Hematopoietic multipotent progenitor cell treated with erythropoietin and hydrocortisone succinate and interleukin-3 and kit ligand, for 15 days (in vitro differentiated cells): Measurements from ENCODE around the gene ARHGAP33.
"Not testable (repeated sequence)": the region's sequence is repeated elsewhere in the genome, so short reads cannot be mapped to it uniquely, and the experiment has no call there.

Source experiments
- DNase-seq: peaks from one replicate; pipeline ENCODE4 v3.0.0-alpha.2; 2015; ENCODE audit warnings: low spot score

The ARHGAP33 gene

DNA sequence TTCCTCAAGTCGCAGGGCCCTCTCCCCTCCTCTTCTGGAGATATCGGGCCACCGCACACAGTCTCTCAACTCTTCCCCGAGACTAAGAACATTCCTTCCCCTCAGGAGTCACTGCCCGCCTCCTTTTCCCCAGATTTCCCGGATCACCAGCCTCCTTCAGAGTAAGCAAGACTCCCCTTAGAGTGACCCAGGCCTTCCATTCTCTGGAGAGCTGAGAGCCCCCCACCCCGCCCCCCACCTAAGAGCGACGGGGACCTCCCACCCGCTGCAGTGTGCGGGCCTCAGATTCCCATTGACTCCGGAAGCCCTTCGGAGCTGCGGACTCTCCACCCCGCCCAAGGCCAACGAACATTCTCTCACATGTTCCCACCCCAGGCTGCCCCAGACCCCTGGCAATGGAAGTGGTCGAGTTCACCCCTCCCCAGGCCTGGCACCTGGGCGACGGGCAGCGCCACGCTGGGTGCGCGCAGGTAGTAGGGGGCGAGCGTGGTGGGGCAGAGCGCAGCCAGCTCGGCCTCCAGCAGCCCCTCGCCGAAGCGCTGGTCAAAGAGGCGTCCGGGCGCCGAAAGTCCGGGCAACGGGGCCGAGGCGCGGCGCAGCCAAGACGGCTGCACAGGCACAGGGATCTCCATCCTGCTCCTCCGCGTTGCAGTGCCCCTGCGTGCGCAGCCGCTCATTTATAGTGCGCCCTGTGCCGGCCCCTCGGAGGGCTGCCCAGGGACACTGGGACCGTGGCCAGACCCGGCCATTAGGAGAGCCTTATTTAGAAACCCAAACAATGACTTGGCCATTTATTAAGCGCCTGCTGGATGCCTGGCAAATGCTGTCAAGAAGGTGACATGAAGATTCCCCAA is 18.8 kb upstream of the ARHGAP33 start, which contains the start of gene HSPB6:
Gene HSPB6 (minus strand): TSS at position 653 of the 854 bp plus-strand sequence. CDS start 21 bp downstream, at position 632.
- no peak for DNase-seq

DNA sequence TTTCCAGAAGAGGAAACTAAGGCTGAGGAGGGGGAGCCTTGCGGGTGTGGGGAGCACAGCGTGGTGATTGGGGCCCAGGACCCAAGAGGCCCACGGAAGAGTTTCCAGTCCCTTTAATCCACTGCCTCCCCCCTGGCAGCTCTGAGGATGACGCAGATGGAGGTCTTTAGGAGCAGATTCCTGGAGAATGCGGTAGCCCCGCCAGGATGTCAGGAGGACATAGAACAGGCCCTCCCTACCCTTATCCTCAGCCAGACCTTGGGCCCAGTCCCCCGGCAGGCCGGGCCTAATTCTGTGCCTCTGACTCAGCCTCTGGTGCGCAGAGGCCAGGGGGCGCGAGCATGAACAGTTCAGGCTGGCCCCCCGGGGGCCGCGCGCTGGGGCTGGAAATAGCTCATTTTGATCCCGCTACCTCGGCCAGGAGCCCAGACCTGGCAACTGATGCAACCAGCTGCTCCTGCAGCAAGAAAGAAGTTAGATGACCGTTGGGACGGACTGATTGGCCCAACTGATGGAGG is 18.1 kb upstream of the ARHGAP33 start:
- no peak for DNase-seq

DNA sequence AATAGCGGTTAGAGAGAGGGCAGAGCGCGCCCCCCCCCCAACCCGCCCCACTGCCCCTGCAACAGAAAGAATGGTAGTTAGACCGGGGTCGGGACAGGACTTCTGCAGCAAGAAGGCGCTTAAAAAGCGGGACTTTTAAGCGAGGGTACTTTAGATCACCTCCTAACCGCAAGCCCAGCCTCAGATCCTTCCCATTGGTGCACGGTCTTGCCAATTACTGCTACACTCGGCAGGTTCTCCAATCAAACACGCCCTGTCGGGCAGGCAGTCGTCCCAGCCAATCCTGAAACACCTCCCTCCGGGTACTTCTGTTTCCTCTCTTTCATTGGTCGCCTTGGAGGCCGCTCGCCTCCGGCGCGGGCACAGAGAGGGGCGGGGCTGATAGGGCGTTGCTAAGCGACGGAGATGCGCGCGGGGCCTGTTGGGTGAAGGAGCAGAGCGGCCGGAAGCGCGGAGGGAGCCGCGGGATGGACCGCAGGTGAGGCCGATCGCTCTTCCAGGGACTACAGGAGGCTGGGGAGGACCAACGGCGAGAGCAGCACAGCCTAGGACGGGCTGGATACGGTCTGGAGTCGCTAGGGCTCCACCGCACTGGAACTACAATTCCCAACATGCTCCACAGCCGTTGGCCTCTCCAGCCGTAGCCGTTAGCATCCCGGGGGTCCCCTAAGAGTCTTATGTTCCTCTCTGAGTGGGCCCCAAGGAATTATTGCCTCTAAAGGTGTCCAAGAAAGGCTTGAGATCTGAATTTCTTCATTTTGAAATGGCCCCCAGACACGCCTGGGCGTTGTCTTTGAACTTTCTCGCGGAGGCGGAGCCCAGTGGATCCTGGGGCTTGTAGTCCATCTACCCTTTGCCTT is 17.4 kb upstream of the ARHGAP33 start, which contains the start of gene PROSER3:
Gene PROSER3 (plus strand): TSS at position 428 of the 860 bp plus-strand sequence. CDS start 40 bp downstream, at position 468.
- DNase-seq, result peak; percentile 99

DNA sequence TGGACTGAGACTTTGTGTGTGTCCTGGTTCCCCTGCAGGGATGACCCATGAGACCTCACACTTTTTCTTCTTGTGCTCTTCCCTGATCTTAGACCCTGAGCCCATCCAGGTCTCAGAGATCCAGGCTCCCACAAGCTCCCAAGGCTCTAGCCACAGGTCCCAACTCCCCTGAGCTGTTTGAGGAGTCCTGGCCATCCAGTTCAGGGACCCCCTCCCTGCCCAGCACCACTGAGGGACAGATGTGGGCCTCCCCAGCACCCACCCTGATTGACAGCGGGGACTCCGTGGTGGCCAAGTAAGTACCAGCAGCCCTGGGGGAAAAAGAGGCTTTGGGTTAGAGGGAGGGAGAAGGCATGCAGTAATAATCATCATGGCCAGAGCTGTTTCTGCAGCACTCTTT is 15.7 kb upstream of the ARHGAP33 start:
- DNase-seq, result no peak

DNA sequence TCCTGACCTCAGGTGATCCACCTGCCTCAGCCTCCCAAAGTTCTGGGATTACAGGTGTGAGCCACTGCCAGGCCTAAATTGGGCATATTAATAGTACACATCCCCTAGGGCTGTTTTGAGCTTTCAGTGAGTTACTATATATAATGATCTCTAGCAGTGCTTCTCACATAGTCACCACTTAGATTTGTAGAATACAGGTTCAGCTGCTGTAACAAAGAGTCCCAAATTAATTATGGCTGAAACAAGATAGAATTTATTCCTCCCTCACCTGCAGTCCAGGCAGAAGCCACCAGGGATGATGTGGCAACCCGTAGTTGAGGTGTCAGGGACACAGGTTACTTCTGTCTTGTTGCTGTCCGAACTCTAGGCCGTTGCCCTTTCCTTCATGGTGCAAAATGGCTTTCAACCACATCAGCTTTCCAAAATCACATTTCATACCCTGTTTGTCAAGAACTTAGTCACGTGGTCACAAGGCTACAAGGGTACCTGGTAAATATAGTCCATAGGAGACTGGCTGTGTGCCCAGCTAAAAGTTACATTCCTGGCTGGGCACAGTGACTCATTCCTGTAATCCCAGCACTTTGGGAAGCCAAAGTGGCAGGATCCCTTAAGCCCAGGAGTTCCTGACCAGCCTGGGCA is 14.5 kb upstream of the ARHGAP33 start:
- DNase-seq, result no peak

DNA sequence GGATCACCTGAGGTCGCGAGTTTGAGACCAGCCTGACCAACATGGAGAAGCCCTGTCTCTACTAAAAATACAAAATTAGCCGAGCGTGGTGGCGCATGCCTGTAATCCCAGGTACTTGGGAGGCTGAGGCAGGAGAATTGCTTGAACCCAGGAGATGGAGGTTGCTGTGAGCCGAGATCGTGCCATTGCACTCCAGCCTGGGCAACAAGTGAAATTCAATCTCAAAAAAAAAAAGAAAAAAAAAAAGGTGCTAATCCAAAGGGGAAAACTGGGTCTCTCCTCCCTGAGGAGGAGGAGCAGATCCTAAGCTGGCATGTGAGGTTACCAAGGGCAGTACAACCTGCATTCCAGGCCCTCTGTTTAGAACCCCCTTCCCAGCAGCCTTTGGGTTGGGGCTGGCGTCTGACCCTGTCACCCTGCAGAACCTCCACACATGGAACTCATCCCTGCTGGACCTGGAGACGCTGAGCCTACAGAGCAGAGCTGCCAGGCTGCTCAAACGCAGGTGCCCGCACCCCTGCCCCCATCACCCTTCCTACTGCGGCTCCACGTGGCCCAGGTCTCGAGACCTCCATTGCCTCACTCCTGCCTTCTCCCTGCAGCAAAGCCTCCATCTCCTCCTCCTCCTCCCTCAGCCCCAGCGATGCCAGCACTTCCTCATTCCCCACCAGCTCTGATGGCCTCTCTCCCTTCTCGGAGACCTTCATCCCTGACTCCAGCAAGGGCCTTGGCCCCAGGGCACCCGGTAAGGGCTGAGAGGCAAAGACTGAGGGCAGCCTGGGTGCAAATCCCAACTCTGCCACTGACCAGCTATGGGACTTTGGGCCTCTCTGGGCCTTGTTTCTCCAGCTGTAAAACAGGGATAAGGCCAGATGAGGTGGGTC is 10.7 kb upstream of the ARHGAP33 start:
- no peak for DNase-seq

DNA sequence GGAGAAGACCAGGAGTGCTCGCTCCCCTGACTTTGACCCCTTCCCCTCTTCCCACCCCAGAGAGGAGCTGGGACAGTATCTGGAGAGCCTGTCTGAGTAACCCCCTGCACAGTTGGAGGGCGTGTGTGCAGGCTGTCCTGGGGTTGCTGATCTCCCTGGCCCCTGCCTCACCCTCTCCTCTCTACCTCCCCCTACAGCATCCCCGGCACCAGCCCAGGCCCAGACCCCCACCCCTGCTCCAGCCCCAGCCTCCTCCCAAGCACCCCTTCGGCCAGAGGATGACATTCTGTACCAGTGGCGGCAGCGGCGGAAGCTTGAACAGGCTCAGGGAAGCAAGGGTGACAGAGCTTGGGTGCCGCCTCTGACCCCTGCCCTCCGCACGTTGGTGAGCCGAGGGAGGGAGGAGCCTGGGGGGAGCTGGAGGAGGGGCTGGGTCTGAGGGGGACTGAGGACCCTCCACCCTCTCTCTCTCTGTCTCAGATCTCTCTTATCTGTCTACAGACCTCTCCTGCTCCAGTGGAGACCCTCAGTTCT is 8.7 kb upstream of the ARHGAP33 start:
- no peak for DNase-seq

DNA sequence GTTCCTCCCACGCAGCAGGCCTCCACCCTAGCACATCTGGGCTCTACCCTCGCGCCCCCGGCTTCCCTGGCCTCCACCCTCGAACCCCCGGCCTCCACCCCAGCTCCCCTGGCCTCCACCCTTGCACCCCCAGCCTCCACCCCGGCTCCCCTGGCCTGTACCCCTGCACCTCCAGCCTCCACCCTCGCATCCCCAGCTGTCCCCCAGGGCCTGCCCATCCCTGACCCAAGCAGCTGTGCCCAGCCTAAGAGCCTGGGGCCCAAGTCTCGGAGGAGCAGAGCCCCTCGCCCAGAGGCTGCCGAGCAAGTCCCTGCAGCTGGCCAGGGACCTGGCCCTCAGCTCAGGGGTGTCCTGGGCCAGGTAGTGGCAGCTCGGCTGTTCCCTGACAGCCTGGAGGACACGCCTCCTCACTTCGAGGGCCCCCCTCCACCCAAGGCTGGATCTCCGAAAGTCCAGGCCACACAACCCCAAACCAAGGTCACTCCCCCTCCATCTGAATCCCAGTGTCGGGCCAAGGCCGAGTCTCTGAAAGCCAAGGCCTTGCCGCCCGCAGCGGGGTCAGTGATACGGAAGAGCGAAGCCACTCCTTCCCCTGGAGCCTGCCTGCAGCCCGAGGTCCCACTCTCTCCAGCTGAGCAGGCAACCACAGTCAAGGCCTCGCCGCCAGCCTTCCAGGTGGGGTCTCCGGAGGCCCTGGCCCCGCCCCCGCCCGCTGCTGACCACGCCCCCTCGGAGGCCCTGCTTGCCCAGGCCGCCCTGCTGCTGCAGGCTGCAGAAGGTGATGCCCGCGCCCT is 7.9 kb upstream of the ARHGAP33 start:
- DNase-seq, result no peak

DNA sequence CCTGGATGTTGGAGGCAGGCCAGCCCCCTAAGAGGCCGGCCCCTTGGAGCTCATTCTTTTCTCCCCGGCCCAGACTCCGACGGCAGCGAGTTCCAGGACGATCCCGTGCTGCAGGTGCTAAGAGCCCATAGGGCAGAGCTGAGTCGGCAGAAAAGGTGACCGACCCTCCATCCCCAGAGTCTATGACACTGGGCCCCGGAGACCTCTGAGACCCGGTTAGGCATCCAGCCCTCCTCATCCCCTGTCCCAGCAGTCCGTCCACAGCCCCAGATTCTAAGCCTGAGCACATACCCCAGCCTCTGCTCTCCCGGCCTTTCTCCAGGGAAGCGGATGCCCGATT is 7.3 kb upstream of the ARHGAP33 start:
- DNase-seq, result no peak

DNA sequence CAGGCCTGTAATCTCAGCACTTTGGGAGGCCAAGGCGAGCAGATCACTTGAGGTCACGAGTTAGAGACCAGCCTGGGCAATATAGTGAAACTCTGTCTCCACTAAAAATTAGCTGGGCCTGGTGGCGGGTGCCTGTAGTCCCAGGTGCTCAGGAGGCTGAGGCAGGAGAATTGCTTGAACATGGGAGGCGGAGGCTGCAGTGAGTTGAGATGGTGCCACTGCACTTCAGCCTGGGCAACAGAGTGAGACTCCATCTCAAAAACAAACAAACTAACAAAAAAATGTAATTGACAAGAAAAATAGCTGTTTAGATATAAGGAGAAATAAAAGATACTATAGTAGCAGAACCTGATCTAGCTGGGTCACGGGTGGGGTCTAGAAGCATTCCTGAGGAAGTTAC is 3.0 kb upstream of the ARHGAP33 start:
- not testable (repeated sequence) for DNase-seq

DNA sequence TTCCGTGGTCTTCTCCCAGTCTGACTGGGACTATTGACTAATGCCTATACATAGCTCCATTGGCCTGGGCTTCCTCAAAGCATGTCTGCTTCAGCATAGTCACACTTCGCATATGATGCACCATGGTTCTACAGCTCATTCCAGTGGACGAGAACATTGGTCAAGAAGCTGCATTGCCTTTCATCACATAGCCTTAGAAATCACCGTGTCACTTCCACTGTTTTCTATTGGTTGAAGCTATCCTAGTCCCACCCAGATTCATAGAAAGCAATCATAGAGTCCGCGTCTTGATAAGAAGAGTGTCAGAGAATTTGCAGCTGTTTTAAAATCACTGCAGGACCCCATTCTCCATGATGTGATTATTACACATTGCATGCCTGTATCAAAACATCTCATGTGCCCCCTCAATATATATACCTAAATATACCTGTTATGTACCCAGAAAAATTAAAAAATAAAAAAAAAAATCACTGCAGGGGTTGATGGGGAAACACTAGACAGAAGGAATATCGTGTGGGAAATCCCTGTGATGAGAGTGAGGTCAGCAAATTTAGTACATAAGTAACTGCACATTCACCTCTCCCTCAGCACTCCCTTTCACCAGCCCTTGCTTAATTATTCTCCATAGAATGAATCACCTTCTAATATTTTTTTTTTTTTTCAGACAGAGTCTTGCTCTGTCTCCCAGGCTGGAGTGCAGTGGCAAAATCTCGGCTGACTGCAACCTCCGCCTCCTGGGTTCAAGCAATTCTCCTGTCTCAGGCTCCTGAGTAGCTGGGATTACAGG is 2.2 kb upstream of the ARHGAP33 start:
- no peak for DNase-seq

DNA sequence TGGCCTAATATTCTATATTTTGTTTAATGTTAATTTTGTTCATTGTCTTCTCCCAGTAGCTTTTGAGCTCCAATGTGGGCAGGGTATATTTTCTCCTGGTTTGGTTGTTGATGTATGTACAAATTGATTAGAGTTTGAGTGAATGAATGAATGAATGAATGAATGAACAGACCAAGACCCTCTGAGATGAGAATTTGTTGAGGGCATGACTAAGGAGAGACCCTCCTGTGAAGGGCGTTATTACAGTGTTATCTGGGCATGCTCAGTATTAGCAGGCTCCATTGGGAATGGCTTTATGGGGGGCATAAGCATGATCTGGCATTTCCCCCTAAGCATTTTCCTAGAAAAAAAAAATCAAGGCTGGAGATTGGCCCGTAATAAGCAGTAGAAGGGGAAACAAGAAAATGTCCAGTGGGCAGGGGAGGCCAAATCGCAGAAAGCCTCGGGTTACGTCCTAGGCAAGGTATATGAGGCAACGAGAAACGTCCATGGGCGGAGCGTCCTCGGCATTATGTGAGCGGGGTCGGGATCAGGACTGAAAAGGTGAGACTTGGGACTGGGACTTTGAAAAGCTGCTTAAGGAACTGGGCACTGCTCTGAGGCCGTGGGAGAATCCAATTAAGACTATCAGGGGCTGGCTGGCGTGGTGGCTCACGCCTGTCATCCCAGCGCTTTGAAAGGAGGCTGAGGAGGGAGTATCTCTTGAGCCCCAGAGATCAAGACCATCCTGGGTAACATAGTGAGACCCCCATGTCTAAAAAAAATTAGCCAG is 904 bp upstream of the ARHGAP33 start:
- no peak for DNase-seq

DNA sequence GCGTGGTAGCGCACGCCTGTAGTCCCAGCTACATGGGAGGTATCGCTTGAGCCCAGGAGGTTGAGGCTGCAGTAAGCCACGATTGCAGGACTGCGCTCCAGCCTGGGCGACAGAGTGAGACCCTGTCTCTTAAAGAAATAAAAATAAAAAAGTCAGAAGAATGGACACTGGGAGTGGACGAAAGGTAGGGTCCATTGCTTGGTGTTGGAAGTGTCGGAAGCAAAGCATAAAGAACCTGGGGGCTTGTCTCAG is 392 bp upstream of the ARHGAP33 start:
- no peak for DNase-seq

DNA sequence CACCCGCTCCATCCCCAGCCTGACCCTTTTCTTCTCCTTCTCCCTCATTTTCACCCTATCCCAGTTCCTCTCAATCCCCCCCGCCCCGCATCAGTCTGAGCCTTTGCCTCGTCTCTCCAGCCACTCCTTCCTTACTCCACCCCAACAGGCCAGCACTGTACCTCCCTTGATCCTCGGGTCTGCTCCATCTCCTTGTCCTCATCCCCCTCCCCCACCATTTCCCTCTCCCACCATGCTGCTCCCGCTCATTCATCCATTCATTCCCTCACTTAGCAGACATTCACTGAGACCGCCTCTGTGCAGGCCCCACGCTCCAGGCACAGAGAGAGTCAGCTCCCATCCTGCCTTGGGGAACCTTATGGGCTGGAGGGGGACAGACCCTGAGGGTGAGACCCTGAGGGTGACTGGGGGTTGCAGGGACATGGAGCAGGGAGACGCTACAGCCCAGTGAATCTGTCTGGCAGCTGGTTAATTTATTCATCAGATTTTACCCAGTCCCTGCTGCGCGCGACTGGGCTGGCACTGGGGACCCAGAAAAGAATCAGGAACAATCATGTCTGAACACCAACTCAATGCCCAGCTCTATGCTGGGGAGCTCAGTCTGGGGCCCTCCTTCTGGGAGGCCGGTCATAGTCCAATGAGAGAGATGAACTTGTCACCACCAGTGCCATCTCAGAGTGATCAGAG is 881 bp downstream of the ARHGAP33 start:
- no peak for DNase-seq

DNA sequence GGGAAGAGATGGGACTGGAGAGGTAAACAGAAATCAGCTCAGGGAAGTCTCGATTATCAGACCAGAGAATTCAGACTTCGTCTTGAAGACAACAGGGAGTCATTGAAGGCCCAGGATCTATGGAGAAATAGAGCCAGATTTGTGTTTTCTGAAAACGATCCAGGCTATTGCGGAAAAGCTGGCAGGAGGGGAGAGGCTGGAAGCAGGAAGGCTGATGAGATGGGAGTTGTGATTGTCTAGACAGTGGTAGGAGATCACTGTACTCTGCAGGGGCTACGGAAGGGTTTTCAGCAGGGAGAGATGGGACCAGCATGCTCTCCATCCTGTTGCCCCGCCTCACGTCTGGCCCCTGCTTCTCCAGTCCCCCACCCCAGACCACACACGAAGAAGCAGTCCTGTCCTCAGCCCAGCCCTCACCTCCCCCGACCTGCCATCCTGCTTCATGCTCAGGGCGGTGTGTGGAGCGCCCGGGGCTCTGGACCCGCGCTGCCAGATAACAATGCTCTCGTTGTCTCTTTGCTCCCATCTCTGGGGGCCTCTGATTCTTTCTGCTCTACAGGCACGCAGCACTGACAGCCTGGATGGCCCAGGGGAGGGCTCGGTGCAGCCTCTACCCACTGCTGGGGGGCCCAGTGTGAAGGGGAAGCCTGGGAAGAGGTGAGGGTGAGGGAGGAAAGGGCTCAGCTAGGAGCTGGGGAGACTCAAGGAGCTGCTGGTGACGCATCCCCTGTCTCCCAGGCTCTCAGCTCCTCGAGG is 1.9 kb downstream of the ARHGAP33 start:
- no peak for DNase-seq

DNA sequence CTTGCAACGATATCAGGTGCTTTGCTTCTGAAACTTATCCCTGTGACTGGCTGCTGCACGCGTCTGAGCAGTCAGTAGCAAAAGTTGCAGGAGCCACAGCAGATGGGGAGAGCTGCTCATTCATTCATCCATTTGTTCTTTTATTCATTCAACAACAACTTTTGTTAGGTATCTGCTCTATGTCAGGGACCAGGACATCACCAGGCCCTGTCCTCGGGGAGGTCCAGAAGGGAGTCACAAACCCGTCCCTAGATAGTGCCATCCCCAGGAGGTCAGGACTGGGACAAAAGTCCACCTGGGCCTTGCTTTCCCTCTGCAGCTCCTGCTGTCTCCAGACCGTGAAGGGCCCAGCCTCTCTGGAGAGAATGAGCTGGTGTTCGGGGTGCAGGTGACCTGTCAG is 2.6 kb downstream of the ARHGAP33 start:
- no peak for DNase-seq

DNA sequence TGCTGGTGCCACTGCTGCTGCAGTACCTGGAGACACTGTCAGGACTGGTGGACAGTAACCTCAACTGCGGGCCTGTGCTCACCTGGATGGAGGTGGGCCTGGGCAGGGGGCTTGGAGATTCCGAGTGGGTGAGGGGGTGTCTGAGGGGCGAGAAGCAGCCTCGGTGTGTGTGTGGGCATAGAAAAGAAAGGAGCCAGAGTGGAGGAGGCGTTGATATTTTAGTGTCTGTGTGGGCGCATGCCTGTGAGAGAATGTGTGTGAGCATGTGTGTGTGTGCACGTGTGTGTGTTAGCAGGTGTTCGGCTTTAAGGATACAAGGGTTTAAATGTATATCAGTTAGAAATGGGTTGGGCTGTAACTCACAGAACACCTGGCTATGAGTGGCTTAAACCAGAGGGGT is 3.7 kb downstream of the ARHGAP33 start:
- no peak for DNase-seq

DNA sequence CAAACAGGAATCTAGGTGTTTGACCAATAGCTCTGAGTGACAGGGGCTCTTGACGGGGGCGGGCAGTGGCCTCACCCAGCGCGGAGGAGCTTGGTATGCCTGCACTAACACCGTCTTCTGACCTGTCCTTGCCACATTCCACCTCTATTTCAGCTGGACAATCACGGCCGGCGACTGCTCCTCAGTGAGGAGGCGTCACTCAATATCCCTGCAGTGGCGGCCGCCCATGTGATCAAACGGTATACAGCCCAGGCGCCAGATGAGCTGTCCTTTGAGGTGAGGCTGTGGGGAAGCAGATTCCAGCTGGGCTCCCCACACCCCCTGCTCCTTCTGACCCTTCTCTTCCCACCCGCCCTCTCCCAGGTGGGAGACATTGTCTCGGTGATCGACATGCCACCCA is 4.7 kb downstream of the ARHGAP33 start:
- DNase-seq, result no peak
